VCaP (cell line): Measurements from ENCODE around the gene GNAO1.
A peak's percentile ranks its signal among the peaks of the same experiment; 100 is the strongest.
"Not testable (repeated sequence)": the region's sequence is repeated elsewhere in the genome, so short reads cannot be mapped to it uniquely, and the experiment has no call there.

Experiments
- H3K27ac ChIP-seq: fragments of 450-650 bp; 2 replicates; pipeline ENCODE4 v1.5.1; 2017
- TF ChIP-seq, protein P1 (sequence below): fragments of 450-650 bp; conservative IDR thresholded peaks from 2 replicates; pipeline ENCODE4 v1.5.1; 2017; ENCODE audit warnings: mild to moderate bottlenecking, moderate library complexity

Gene GNAO1

DNA sequence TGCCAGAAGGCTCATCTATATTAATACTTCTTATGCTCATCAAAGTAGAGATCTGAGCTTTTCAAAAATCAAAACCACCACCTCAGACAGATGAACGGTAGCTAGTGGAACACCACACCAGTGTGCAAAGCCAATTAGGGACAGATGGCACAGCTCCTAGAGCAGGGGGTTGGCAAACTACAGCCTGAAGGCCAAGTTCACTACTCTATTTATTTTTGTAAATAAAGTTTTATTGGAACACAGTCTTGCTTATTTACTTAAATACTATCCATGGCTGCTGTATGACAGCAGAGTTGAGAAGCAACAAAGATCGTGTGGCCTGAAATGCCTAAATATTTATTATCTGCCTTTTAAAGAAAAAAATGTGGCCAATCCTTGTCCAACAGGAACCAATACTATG lies 177.3 kb downstream of the GNAO1 start:
- TF ChIP-seq, protein P1, sequence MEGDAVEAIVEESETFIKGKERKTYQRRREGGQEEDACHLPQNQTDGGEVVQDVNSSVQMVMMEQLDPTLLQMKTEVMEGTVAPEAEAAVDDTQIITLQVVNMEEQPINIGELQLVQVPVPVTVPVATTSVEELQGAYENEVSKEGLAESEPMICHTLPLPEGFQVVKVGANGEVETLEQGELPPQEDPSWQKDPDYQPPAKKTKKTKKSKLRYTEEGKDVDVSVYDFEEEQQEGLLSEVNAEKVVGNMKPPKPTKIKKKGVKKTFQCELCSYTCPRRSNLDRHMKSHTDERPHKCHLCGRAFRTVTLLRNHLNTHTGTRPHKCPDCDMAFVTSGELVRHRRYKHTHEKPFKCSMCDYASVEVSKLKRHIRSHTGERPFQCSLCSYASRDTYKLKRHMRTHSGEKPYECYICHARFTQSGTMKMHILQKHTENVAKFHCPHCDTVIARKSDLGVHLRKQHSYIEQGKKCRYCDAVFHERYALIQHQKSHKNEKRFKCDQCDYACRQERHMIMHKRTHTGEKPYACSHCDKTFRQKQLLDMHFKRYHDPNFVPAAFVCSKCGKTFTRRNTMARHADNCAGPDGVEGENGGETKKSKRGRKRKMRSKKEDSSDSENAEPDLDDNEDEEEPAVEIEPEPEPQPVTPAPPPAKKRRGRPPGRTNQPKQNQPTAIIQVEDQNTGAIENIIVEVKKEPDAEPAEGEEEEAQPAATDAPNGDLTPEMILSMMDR, result no peak

GRCh38 chr16:56369202-56369601 lies 177.9 kb downstream of the GNAO1 start:
- peak overlapping the region; percentile 75; the same call in 1 of the 2 replicates for H3K27ac ChIP-seq
- TF ChIP-seq, protein P1, result no peak

More for the DNA sequence above, 177.3 kb downstream of the GNAO1 start:
- H3K27ac ChIP-seq, result no peak overlapping the region

DNA sequence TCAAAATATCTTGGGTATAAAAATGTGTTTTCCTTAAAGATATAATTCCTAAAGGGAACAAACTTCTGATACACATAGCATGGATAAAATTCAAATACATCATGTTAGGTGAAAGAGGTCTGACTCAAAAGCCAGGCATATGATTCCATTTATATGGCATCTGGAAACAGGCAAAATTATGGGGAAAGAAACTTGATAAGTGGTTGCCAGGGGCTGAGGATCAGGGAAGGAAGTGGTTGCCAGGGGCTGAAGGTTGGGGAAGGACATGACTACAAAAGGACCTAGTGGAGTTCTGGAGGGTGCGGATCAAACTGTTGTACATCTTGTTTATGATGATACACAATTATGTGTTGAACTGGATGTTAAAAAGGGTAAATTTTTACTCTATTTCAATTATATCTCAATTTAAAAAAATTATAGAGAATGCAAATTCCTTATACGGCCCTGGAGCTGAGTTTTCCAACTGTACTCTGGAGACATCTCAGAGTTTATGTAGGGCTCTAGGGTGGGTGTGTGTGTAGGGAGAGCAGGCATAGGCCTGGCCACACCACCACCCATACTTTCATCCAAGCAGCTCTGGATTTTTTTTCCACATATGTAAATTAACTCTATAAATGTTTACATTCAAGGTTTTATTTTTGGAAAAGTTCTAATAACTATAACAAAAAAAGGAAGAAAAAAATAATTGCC lies 179.0 kb downstream of the GNAO1 start:
- TF ChIP-seq, protein P1, result no peak
- H3K27ac ChIP-seq, result peak overlapping the region; percentile 75

- peak overlapping the region; percentile 75 for H3K27ac ChIP-seq
- TF ChIP-seq, protein P1, result no peak
Measured at GRCh38 chr16:56370875-56371659, 179.8 kb downstream of the GNAO1 start.

DNA sequence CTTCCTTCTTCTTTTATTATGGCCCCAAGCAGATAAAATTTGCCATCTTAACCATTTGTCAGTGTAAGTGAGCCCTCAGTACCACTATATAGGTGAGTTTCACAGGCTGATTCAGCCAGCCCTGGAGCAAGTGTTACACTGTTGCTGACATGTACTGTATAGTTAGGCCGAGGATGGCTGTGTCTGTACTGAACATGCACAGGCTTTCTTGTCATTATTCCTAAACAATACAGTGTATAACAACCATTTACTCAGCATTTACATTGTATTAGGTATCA lies 180.3 kb downstream of the GNAO1 start:
- TF ChIP-seq, protein P1, result no peak
- H3K27ac ChIP-seq, result peak overlapping the region; percentile 75

DNA sequence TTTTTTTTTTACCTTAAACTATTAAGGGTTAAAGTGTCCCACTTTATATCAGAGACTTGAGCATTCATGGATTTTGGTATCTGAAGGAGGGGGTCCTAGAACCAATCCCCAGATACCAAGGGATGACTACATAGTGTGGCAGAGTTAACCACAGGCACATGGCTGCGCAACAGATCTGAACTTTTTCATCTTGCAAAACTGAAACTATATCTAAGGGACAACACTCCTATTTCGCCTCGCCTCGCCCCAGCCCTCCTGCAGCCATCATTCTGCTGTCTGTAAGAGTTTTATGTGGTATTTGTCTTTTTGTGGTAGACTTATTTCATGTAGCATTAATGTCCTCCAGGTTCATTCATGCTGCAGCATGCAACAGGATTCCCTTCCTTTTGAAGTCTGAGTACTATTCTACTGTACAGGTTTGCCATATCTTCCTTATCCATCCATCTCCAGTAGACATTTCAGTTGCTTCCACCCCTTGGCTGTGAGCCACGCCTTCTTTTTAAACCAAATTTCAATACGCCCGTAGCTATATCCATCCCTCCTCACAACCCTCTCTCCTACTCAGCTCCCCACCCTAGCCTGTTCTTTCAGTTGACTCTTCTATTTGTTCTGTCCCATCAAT lies 180.8 kb downstream of the GNAO1 start:
- TF ChIP-seq, protein P1, result no peak
- H3K27ac ChIP-seq, result peak overlapping the region; percentile 75

- H3K27ac ChIP-seq, result peak overlapping the region; percentile 75
- TF ChIP-seq, protein P1, result no peak
Measured at GRCh38 chr16:56373003-56373402, 181.7 kb downstream of the GNAO1 start.

- H3K27ac ChIP-seq, result not testable (repeated sequence)
Measured at GRCh38 chr16:56375792-56376191, 184.5 kb downstream of the GNAO1 start.

DNA sequence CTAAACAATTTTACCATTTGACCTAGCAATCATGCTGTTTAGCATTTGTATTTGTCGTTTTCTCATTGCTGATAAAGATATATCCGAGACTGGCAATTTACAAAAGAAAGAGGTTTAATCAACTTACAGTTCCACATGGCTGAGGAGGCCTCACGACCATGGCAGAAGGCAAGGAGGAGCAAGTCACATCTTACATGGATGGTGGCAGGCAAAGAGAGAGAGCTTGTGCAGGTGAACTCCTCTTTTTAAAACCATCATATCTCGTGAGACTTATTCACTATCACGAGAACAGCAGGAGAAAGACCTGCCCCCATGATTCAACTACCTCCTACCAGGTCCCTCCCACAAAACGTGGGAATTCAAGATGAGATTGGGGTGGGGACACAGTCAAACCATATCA lies 187.8 kb downstream of the GNAO1 start:
- H3K27ac ChIP-seq, result not testable (repeated sequence)

GRCh38 chr16:56380778-56381485 lies 189.6 kb downstream of the GNAO1 start:
- H3K27ac ChIP-seq, result not testable (repeated sequence)
